NOMO-1 (cell line): ENCODE results near the gene ANKS1B.

Experiments
- DNase-seq, 2 experiments: peaks; one replicate each; lab custom pipeline; 2025; ENCODE audit not compliant: unreplicated experiment in 2 of 2; lab: John Stamatoyannopoulos, UW

The ANKS1B gene

DNA sequence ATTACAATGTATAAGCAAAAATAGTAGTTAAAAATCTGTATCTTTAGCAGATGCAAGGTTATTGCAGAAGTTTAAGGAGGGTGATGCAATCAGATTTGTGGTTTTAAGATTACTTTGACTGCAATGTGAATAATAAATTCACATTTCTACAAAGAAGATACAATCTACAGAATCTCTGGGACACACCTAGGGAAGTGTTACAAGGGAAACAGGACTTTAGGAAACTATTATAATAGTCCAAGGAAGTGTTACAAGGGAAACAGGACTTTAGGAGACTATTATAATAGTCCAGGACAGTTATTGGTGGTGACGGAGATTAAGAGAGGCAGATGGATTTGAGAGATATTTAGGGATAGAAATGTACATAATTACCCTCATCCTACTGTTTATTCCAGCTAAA lies 491.5 kb downstream of the ANKS1B start:
- no peak for DNase-seq

DNA sequence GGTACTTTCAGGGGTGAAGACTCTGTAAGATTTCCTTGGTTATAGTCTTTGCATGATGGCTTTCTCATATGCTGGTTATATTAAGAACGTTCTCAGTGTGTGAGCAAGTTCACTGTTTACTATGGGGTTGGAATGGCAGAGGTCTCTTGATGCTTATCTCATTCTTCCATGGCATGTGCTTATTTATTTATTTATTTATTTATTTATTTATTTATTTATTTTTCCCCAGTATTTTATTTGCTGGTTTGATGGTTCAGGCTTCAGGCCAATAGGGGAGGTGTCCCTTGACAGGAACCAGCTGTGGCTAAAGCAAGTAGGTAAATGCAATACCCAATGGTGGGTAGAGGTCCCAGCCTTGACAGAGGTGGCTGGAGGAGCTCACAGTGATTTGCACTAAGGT lies 498.5 kb downstream of the ANKS1B start:
- no peak for DNase-seq

DNA sequence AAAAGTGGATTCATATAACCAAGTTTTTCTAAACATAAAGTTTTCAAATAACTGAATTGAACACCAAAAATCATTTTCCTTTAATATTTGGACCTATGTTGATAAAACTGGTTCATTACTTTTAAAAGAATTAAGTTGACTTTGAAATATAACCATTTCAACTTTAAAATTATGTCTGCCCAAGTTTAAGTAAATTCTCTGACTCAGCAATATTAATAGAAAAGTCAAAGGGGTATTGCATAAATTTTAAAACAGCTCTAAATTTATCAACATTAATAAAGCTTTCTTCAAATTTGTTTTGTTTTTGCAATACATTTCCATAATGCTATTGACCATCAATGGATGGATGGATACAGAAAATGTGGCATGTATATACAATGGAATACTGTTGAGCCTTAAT lies 505.6 kb downstream of the ANKS1B start:
- no peak for DNase-seq

DNA sequence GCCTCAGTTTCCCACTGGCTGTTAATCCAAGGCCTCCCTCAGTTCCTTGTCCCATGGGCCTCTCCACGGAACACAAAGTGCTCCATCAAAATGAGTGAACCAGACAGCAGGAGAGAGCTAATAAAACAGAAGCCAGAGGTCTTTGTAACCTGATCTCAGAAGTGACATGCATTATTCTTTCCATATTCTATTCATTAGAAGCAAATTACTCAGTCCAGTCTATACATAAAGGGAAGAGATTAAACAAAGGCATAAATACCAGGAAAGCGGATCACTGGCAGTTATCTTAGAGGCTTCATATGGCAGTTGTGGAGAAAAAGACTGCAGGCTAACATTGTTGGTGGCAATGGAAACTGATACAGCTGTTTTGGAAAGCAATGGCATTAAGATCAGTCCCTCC lies 507.8 kb downstream of the ANKS1B start:
- DNase-seq: no peak

DNA sequence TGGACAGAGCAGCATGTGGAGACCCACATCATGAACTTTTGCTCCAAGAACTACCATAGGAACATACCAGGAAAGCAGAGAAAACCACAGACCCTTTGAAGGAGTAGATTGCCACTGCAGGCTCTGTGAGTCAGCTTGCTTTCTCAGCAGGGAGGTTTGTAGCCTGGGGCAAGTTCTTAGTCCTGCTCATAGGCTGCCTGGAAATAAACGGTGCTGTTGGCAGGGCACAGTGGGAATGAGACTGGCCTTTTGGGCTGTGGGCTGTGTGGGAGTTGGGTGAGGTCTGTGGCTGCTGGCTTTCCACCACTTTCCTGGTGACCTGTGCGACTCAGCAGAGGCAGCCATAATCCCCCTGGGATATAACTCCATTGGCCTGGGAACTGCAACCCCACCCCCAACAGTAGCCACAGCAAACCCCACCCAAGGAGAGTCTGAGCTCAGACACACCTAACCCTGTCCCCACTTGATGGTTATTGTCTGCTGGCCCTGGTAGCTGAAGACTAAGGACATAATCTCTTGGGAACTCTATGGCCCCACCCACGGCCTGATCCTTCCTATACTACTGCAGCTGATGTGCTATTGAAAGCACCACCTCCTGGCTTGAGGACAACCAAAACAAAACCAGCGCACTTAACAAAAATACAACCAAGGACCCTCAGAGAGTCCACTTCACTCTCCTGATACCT lies 529.2 kb downstream of the ANKS1B start:
- DNase-seq: no peak

DNA sequence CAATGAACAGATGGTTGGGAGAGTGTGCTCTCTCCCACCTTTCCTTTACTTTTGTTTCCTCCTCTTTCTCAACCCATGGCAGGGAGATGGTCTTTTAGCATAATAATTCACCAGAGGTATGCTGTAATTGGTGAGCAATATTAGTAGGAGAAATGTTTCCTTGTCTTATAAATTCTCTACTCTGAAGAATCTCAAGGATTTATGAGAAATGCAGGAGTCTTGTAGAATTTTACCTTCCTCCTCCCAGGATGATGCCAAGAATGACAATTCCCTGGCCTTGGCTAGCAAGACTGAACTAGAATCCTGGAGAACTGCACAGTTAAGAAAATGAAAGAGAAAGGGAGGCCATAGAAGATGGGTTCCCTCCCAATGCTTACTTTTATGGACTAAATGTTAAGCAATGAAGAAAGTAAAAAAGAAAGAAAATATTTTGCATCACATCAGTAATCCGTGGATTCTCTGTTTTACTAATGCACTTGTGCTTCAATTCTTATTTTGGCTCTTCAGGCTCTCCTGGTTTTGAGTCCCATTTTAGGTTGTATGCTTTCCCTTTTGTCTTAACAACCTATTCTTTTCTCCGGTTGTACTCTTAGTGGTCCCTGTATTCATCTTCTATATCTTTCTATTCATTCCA lies 530.1 kb downstream of the ANKS1B start:
- no peak for DNase-seq

DNA sequence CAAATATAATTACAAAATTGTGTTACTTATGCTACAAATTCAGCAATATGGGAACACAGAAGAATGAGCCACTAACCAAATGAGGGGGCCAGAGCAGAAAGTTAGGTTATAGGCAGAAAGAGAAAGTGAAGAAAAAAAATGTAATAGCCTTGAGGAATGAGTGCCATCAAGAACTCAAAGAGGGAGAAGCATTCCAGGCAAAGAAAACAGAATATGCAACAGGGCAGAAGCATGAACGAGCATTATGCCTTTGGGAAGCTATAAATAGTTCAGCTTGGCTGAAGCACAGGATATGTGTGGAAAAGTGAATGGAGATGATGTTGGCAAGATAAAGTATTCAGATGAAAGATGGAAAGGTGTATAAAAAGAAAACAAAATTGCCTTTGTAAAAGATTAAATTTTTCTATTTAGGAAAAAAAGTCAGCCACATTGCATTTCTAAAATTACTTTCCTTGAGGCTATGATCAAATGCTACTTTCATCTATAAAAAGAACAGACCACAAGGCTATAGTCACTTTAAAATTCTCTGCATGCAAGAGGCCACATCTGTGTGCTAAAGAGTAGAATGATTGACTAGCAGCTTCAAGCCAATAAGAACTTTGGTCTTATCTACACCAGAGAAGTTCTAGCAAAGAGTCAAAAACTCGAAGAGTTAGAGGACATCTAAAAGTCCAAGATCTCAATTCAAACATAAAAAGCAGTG lies 530.7 kb downstream of the ANKS1B start:
- DNase-seq: no peak

DNA sequence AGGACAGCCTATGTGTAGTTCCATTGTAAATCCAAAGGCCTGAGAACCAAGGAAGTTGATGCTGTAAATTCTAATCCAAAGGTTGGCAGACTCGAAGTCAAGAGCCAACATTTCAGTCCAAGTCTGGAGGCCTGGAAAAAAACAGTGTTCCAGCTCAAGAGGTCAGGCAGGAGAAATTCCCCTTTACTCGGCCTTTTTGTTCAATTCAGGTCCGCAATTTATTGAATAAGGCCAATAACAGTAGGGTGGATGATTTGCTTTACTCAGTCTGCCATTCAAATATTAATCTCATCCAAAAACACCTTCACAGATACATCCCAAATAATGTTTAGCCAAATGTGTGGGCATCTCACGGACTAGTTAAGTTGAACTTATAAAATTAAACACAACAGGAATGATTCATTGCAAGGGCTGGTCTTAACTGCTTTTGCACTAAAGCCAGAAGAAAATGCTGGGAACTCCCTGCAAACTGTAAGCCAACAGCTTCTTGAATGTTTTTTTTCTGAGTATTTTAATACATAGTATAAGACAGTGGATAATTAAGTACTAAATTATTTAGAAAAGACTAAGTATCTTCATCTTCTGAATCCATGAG lies 534.6 kb downstream of the ANKS1B start:
- no peak for DNase-seq

DNA sequence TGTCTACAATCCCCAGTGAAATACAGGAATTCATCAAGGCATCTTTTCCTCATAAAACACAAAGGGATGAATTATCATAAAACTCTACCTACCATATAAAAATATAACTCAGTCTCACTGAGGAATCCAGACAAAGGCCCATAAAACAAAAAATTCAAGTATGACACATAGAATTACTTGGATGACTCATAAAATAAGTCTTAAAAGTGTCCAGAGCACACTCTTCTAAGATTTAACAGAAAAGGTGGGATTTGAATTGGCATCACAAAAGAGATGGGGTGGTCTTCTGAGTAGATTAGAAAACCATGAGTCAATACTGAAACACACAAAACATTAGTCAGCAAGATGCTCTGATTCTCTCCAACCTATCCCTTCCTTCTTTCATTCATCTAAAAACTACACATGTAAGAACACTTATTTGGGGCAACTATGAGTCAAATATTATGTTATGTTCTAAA lies 539.8 kb downstream of the ANKS1B start:
- no peak for DNase-seq

DNA sequence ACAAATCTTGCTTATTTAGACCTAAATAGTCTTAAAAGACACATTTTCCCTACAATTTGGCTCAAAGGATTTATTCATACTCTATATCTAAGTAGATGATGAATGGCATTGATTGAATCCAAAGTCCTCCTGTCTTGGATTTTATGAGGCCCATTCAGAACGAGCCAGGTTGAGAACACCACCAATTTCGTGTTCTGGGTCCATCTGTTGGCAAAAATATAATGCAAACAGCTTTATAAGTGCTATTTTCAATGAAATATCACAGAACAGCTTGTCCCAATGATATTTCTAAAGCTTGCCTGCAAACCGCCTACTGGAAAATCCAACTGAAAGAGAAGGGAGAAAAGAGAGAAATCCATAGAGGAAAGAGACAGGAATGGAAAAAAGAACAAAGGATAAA lies 542.0 kb downstream of the ANKS1B start:
- no peak for DNase-seq

DNA sequence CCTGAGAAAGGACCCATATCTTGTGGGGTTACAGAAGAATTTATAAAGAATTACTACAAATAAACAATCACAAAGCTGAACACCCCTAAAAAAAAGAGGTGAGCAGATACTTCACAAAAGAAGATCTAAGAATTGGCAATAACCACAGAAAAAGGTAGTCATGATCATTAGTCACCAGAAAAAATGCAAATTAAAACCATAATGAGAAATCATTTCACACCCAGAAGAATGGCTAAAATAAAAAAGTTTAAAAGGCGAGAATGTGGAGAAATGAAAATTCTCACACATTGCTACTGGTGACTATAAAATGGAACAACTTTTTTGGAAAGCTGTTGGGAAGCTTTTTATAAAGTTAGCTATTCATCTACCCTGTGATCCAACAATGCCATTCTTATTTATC lies 545.3 kb downstream of the ANKS1B start:
- no peak for DNase-seq

DNA sequence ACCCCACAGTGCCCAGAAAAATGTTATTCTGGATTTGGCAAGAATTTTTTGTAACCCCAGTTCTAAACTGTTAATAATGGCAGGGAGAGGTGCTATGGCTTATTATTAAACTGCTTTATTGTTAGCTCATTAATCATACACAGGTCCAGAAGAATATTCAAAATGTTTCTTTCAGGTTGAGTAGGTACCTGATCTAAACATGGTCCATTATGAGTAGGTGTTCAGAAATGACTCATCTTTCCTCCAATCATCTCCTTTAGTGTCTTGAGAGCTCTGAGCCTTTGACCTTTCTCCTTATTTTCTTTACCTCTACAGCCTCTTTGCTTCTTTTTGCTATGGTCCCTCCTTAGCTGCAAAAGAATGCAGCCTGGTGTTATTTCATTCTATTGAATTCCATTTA lies 548.2 kb downstream of the ANKS1B start:
- no peak for DNase-seq

DNA sequence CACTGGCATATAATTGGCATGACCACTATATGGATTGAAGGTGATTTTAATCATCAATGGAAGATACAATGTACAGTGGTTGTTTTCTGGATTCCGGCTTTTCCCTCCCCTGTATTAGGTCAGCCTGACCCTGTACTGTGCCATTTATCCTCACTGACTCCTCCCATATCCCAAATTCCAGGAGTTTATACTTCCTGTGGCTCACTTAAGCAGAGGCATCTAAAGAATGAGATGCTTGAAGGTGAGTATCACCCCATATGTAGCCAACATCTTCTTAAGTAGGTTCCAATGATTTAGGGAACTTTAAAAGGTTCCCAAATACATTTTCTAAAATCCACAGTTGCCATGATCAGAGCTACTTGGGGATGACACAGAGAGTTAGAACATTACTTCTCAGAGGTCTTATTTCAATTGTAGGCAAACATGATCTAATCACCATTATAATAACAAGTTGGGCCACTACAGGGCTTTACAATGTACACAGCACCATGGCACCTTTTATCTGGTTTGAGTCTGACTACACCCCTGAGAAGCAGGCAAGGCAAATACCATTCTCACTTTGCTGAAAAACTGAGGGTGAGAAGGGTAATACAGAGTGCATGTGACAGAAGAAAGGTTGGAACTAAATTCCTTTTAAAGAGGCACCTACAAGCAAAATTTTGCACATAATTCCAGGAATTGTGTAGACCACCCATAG lies 549.5 kb downstream of the ANKS1B start:
- no peak for DNase-seq

DNA sequence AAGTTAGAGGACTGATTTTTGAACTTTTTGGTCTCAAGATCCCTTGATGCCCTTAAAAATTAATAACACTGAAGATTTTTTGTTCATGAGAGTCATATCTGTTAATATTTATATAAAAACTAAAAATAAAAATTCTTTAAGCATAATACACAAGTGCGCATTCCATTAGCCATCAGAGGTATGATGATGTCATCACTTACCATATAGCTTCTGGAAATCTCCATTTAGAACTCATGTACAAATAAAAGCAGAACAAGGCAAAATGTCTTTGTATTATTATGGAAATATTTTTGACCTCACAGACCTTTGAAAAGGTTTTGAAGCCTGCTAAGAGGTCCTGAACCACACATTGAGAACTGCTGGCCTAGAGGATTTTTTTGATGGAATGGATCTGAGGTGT lies 551.6 kb downstream of the ANKS1B start:
- no peak for DNase-seq

DNA sequence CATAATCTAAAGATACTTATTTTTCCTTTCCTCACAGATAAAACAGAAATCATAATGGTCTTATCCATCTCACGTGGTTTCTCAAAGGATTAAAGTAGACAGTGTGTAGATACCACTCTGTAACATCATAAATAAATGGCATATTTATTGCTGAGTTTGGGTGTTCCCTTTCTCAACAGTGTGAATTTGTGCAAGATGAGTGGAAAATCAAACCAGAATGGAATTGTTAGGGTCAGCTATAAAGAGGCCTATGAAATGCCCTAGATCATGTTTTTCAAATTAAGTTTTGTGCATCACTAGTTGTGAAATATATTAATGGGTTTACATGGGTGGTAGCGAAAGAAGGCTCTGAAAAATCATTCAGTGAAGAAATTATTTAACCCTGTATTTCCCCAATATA lies 553.5 kb downstream of the ANKS1B start:
- no peak for DNase-seq

DNA sequence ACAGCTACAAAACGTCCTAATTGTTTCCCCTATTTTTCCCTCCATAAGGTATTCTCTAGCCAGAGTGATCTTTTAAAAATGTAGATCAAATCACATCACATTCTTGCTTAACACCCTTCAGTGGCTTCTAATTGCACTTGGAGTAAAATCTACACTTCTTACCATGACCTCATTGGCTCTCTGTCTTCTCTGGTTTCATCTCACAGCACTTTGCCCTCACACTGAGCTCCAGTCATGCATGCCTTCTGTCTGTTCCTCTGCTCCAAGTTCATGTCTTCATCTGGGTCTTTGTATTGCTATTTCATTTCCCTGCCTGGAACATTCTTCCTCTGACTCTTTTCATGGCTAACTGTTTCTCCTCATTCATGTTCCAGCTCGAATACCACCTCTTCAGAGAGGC lies 557.6 kb downstream of the ANKS1B start:
- DNase-seq: no peak

DNA sequence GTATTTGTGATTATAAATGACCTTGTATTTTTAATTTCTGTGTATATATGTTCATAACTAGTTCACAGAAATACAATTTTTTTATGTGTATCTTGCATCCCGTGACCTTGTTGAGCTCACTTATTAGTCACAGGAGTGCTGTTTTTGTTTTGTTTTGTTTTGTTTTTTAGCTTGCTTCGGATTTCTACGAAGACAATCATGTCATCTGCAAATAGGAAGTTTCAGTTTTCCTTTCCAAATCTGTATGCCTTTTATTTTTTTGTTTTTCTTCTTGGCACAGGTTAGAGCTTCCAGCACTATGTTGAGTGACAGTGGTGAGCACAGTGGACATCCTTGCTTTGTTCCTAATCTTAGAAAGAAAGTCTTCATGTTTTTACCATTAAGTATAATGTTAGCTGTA lies 566.4 kb downstream of the ANKS1B start:
- DNase-seq: no peak

DNA sequence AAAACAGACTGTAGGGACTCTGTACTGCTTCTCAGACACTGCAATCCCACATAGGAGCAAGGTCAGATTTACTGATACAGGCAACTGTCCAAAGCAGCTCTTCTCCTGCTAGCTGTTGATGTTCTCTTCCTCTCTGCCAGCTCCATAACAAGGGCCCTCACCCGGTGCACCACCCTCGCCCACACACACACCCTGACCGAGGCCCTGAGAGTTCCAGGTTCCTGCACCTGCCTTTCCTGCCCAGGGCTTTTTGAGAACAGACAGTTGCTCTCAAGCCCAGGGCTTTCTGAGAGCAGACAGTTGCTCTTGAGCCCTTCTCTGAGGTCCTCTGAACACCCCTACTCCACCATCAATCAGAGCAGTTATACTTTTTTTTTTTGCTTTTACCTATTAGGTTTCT lies 571.0 kb downstream of the ANKS1B start:
- no peak for DNase-seq

DNA sequence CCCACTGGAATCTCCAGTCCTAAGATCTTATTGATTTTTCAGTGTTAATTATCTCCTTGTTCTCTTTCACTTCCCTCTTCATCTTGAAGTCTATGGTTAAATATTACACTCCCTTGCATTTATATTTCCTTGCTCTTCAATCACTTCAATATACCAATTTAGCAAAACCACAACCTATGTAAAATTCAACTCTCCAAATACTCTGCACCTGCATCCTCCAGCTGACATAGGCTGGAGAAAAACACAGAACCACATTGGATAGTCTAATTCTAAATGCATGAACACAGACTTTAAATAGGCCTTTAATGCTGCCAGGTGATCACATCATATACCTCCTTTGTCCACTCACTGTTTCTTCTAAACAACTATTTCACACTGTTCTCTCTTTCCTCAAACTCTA lies 591.0 kb downstream of the ANKS1B start:
- DNase-seq: no peak

DNA sequence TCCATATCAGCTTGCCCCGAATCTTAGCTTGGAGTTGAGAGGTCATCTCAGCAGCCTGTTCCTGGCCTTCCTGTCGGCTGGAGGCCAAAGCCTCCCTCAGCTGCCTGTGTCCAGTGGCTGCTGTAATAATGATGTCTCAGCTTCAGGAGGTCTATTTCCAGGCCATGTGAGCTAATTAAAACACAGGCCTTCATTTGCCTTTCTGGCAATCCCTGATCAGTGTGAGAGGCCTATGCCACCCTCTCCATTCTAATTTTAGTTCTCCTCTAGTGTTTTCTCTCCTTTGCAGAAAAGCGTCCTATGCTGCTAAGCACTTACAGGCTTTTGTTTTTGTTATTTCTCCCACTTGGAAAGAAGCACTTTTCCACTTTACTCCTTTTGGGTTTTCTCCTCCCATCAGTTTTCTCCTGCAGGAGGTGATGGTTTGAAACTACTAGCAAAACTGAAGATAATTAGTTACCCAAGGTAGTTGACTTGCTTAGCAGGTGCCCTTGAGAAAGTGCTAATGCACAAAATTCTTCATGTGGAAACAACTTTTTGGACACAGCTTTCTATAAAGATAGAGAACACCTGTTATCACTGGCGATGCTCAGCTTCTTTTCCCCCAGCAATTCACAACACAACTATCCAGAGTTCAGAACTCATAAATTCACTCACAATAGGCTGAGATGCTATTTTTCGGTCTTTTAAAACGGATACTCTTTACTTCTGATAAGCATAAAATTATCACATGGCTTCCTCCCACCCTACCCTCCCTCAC lies 592.5 kb downstream of the ANKS1B start:
- DNase-seq: no peak
